Mammary microvascular endothelial cell (primary cell): ENCODE data around the gene ARID4A. TPM values are rescaled to one million over a fixed set of nuclear protein-coding genes. Genes with fewer than 3 reads are reported as not detected.

Experiments used
- total RNA-seq: library from RNA; depleted of rRNA; stranded (reverse); fragments of >200 nt; gene quantifications from 2 replicates; pipeline ENCODE4 v1.2.3, GENCODE V29; 2015

The ARID4A gene, protein sequence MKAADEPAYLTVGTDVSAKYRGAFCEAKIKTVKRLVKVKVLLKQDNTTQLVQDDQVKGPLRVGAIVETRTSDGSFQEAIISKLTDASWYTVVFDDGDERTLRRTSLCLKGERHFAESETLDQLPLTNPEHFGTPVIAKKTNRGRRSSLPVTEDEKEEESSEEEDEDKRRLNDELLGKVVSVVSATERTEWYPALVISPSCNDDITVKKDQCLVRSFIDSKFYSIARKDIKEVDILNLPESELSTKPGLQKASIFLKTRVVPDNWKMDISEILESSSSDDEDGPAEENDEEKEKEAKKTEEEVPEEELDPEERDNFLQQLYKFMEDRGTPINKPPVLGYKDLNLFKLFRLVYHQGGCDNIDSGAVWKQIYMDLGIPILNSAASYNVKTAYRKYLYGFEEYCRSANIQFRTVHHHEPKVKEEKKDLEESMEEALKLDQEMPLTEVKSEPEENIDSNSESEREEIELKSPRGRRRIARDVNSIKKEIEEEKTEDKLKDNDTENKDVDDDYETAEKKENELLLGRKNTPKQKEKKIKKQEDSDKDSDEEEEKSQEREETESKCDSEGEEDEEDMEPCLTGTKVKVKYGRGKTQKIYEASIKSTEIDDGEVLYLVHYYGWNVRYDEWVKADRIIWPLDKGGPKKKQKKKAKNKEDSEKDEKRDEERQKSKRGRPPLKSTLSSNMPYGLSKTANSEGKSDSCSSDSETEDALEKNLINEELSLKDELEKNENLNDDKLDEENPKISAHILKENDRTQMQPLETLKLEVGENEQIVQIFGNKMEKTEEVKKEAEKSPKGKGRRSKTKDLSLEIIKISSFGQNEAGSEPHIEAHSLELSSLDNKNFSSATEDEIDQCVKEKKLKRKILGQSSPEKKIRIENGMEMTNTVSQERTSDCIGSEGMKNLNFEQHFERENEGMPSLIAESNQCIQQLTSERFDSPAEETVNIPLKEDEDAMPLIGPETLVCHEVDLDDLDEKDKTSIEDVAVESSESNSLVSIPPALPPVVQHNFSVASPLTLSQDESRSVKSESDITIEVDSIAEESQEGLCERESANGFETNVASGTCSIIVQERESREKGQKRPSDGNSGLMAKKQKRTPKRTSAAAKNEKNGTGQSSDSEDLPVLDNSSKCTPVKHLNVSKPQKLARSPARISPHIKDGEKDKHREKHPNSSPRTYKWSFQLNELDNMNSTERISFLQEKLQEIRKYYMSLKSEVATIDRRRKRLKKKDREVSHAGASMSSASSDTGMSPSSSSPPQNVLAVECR
- 6.5 and 9.0 TPM in 2 replicates for total RNA-seq

GRCh38 chr14:58298477-58299400, at the start of gene ARID4A:
TSS of gene ARID4A (plus strand) at chr14:58298555. CDS start at chr14:58299855, 1,300 bp downstream.

GRCh38 chr14:58395812-58396788, 97.7 kb downstream of the ARID4A start, which contains the start of gene TOMM20L:
TSS of gene TOMM20L (plus strand) at chr14:58395930. CDS start at chr14:58395958, 28 bp downstream.

Other genes with a start within 250 kb of the ARID4A start
- 0.59 and 1.8 TPM in 2 replicates for gene ARMH4, start 146.3 kb upstream of the ARID4A start, total RNA-seq
- gene ACTR10, start 98.4 kb upstream of the ARID4A start, total RNA-seq = 77.7 and 77.8 TPM in 2 replicates
- 202 and 261 TPM in 2 replicates for gene PSMA3, start 53.7 kb upstream of the ARID4A start, total RNA-seq
- not detected in 2 replicates for gene TOMM20L, start 97.4 kb downstream of the ARID4A start, total RNA-seq
- 97.1 and 112 TPM in 2 replicates for gene TIMM9, start 129.0 kb downstream of the ARID4A start, total RNA-seq
- 28.6 and 36.5 TPM in 2 replicates for gene KIAA0586, start 129.2 kb downstream of the ARID4A start, total RNA-seq